GM21825 (cell line): ENCODE measurements around the gene GPR183.

Source experiments
- ATAC-seq: cut with Tn5 transposase; IDR thresholded peaks from one replicate; pipeline ENCODE4 v1.9.1; 2021; ENCODE audit warnings: mild to moderate bottlenecking, moderate library complexity; ENCODE audit not compliant: unreplicated experiment

GPR183 gene

DNA sequence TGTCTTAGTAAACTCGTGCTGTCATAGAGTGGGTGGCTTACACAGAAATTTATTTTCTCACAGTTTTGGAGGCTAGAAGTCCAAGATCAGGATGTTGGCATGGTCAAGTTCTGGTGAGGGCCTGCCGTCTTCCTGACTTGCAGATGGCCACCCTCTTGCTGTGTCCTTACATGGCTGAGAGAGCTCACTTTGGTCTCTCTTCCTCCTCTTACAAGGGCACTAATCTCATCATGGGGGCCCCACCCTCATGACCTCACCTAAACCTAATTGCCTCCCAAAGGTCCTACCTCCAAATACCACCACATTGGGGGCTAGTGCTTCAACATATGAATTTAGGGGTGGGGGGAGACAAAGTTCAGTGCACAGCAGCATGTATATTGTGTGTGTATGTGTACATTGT lies 34.7 kb downstream of the GPR183 start:
- no peak for ATAC-seq

DNA sequence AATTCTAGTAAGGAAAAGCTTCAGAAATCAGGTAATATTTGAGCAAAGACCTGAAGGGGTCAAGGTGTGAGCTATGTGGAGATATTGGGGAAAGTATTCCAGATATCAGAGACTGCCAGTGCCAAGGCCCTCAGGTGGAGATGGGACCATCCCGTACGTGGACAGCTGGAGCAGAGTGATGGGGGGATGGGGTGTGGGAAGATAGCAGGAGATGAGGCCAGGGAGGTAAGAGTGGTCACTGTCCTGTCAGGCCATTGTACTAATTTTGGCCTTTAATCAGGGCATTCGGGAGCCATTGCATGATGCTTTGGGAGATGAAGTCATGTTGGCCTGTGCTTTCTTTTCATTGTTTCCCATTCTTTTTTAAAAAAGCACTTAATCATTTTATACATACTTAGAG lies 36.0 kb downstream of the GPR183 start:
- no peak for ATAC-seq

DNA sequence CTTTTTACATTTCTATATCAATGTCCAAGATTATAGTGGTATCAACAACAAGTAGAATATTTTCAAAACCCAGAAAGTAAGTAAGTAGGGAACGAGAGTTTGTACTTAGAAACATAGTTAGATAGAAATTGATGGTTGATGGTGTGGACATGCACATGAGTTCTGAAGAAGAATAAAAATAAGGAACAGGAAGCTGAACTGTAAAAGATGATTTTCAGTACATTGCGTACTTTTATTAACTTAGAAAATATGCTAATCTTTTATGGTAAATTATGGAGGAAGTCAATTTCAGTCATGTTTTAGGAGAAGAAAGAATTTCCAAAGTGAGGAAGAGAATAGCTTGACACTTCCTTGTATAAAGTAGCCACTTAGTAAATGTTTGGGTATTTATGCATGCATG lies 36.7 kb downstream of the GPR183 start:
- no peak for ATAC-seq

DNA sequence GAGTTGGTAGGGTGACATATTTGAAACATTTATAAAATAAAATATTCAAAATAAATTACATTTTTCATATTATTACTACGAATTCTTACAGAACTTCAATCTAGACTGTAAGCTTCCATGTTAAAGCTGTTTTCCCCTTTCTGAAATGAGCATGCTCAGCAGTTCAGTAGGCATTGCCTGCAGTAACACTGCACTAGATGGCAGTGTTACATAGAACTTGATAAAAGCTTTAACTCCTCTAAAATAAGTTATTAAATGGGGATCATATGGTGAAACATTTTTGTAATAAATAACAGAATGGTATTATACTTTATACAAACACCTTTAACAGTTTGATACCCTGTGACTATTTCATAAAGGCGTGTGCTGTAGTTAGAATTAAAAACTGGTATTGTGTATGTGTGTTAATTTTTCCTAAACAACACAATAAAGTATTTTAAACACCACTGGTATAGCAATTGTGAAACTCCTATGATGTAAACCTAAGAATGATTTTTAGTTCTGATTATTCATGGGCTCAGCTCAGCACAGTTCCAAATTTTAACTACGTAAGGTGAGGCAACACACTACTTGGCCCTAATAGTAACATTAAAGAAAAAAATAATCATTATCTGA lies 37.5 kb downstream of the GPR183 start:
- peak; percentile 74 for ATAC-seq

DNA sequence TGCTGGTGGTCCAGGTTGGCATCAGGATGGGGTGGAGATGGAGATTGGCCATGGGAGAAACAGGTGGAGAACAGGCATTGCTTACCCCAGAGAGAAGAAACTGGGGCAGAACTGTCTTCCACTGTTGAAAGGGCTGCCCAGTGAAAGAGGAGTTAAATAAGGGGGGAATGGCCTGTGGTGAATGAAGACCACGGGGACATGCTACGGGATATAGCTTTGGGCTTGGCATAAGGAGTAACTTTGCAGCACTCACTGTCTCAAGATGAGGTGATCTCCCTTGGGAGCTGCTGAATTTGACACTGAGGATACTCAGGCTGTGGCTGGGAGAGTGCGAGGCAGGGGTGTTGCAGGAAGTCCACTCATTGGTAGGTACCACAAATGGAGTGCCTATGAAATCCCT lies 38.4 kb downstream of the GPR183 start:
- ATAC-seq: no peak

DNA sequence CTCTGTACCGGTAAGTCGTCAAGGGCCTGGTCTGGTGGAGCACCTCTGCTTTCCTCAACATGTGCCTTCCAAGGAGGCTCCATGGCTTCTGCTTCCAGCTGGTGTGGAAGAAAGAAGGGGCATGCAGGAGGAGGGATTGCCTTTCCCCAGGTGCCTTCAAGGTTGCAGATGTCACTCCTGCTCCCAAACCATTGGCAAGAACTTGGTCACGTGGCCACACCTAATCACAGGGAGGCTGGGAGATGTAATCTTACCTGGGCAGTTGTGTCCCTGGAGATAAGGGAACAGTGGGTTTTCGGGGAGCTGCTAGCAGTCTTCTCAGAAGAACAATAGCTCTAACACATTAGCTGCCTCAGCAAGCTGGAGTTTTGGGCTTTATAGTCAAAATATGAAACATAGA lies 39.3 kb downstream of the GPR183 start:
- ATAC-seq: no peak

DNA sequence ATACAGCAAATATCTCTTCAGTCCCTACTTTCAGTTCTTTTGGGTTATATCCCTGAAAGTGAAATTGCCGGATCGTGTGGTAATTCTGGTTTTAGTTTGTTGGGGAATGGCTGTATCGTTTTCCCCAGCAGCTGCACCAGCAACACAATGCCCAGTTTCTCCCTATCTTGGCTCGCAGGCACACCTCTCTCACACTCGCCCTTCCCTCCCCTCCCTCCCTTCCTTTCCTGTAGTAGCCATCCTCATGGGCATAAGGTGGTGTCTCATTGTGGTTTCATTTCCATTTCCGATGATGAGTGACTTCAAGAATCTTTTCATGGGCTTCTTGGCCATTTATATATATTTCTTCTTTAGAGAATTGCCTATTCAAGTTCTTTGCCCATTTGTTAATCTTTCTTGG lies 40.4 kb downstream of the GPR183 start:
- no peak for ATAC-seq

DNA sequence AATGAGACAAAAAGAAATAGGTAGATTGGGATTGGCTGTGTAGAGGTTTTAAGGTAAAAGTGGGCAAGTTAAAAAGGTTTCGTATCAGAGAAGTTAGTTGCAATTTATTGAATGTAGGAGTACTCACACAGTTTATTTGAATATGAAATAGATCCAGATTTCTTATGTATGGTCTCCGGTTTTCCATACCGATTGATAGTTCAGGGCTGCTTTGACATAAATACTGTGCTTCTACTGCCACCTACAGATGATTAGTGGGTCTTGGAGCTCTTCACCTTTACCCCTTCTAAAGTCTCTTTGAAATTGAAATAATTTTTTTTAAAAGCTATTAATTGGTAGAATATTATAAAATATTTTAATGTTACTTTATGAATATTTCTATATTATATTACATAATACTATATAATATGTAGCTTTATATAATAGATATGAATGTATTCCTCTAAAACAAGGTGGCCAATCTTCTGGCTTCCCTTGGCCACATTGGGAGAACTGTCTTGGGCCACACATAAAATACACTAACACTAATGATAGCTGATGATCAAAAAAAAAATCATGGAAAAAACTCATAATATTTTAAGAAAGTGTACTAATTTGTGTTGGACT lies 41.3 kb downstream of the GPR183 start:
- ATAC-seq: no peak

DNA sequence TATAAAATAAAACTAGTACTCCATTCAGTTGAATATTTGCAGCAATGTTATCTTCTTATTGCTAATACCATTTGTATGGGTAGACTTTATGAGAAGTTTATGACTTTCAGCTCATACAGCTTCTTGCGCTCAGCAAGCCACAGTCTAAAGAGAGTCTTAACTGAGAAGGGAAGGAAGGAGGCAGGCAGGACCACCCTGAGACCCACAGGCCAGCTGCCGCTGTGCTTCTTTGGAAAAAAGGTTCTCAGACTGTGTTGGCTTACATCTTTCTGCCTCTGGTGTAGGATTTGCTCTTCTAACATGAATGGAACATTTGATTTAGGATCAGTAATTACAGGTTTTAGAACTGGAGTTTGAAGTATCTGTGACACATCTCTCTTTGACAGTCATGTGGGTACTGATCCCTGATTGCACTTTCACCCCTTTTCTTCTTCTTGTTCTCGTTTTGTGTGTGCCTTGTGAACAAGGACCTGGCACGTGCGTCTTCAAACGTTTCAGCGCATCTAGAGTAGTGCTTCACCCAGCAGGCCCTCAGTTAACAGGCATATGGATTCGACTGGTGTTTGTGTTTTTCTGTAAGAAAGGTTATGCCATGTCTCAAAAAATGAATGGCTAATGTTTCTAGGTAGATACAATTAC lies 41.9 kb downstream of the GPR183 start:
- ATAC-seq: no peak

DNA sequence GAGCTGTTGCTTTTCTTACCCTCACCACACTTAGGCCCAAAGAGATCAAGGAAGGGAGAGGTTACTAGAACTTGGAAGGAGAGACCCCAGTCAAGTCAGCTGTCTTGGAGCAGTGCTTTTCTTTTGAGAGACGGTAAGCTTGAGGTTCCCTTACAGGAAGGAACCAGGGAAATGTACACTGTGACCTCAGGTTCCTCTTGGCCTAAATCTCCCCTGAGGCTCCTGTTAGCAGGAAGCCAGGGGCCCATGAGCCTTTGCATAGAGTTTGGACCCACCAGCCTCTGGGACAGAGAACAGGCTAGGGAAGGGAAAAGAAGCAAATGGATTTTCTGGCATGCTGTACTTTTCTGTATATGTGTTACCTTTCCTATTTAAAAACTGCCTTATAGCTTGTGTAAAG lies 43.1 kb downstream of the GPR183 start:
- ATAC-seq: no peak

DNA sequence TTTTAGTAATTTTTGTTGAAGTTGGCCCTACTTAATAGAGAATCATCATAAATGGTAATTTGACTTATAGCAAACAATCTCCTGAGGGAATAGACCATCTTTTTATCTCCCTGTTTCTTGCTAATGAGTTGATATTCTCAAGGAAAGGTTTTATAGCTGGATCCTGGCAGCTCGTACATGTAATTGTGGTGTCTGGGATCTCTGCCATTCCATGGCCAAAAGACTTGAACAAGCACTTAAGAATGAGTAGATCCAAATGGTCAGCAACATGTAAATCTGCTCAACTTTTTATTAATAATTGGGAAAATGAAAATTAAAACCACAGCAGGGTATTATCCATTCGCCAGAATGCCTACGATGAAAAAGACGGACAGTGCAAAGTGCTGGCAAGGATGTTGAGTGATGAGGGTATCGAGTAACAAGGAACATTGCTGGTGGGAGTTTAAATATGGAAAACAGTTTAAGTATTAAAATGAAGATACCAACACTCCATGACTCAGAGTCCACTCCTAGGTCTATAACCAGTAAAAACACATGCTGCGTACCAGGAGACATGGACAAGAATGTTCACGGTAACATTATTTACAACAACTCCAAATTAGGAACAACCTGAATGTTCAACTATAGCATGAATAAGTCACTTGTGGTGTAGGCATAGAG lies 43.9 kb downstream of the GPR183 start:
- no peak for ATAC-seq

DNA sequence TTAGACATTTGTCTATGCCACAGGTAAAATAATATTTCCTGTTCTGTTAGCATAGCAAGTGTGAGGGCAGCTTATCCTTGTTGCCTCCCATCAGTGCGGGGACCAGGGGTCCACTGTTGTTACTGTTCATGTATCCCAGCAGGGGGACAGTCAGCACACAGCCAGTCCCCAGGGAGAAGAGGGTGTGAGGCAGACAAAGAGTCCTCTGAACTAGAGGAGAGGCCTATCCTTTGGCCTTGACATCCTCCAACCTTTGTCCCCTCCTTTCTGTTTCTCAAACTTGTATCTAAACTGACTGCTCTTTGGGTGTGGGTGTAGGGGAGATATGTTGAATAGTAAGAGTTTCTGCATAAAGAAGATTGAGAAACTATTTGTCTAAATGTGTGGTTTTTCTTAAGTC lies 46.1 kb downstream of the GPR183 start:
- no peak for ATAC-seq

DNA sequence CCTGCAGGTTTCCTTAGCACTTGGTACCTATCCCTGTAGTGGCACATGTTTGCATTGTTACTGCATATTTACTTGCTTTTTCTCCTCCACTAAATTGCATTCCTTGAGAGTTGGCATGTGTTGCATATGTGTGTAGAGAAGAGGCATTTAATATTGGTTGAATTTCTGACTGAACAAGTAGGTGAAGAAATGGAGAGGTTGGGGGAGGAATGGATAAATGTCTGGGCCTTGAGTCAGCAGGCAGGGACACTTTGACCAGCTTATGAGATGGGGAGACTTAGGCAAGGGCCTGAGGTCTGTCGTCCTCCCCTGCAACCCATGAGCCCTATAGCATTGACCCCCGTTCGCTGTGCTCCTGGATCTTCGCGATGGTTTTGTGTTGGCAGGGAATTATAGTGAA lies 47.0 kb downstream of the GPR183 start:
- no peak for ATAC-seq

DNA sequence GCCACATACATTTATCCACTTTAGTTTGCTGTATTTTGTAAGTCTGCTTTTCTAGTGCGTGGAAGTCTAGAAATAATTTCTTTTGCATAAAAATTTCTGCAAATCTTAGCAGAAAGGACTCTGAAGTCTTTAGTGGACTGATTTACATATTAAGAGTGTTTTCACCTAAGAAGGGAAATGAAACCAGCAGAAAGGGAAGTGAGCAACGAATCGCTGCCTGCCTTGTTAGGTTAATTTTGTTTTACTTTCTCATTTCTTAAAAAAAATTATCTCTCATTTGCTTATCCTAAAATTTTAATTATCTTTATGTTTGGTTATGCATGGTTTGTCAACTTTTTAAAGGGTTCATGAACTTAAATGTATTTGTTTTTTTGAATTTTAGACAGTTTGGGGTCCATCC lies 48.3 kb downstream of the GPR183 start:
- peak; percentile 64 for ATAC-seq

DNA sequence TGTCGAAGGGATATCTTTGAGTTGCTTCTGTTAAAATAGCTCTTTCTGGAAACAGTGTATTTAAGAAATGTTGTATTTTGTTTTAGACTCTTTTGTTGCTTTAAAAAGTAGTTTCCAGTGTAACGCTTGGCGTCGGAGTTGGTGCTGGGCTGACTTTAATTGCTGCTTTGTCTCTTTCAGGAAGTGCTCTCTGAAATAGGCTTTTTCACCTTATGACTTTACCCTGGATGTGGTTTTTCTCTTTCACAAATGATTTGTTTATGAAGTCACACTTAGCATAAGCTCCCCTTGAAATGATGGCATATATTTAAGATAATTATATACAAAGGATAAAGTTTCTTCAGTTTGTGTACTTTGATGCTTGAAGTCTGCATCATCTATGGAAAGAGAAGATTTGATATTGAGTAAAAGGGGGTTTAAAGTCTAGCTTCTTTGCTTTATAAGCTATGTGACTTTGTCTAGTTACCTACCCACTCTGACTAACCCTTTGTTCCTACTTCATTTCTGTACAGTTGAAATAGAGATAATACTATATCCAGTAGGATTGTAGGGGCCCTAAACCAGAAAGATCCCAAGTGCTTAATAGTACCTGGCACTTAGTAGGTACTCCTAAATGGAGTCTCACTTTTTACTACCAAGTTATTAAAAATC lies 48.9 kb downstream of the GPR183 start, which contains the start of gene GPR18:
Gene GPR18, minus strand, starts transcription at position 170 of the 651 bp plus-strand sequence. CDS start 2,507 bp downstream, outside the sequence.
- peak; percentile 91 for ATAC-seq

DNA sequence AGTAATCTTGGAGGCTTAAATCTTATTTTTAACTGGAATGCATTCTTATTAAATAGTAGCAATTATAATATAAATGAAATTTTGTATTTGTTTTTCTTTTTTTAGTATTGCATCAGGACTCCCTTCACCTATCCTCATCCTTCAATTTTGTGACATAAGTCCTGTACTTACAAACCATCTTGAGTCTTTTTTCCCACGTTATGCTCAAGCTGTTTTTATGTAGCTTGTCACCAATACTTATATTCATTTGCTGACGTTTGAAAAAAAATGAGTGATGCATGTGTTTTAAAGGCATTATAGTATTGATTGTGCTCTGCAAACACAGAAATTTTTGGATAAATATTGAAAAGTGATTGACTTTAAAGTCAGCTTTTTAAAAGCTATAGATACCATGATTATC lies 49.9 kb downstream of the GPR183 start:
- no peak for ATAC-seq

DNA sequence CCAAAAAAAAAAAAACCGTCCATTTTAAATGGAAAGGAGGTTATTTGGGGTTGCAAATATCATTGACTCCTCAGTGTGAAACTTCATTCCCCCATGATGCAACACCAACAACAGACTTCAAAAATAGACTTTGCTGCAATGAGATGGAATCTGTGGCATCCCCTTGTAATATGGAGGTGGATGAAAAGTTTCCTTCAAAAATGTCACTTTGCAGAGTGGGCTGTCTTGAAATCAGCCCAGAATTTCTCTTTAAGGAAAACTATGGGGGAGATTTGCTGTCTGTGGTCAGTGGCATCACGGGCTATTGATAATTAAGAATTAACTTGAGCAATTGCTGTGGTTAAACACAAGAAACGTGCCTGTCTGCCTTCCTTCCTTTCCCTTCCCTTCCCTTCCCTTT lies 50.5 kb downstream of the GPR183 start:
- no peak for ATAC-seq

DNA sequence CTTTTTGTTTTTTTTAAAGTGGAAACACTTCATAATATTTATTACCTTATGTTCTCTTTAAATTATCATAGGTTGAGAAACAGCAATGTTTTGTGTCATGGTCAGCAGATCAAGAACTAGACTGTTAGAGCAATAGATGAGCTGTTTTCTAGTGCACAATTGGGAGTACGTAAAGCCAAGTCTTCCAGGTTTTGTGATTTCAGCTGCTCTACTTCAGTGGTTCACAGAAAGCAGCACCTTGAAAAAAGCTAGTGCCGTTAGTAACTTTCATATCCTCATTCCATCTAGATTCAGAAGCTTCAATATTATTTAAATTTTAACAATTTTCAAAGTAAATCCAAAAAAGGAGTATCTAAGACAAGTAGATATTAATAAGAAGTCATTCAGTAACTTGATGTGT lies 50.9 kb downstream of the GPR183 start:
- ATAC-seq: no peak

DNA sequence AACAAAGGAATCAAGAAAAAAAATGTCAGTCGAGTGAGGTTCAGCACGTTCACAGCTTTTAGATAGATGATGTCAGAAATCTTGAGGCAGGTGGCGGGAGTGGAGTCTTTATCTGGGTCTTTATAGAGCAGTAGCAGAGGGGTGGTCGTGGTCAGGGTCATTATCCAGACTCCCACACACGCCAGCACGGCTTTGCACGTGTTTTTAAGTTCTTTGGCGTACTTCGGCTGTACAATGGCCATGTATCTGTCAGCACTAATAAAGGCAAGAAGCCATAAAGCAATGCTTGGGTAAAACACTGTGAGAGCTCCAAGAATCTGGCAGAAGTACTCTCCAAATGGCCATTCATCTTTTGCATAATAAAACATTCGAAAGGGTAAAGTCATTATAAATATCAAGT lies 51.9 kb downstream of the GPR183 start:
- no peak for ATAC-seq

DNA sequence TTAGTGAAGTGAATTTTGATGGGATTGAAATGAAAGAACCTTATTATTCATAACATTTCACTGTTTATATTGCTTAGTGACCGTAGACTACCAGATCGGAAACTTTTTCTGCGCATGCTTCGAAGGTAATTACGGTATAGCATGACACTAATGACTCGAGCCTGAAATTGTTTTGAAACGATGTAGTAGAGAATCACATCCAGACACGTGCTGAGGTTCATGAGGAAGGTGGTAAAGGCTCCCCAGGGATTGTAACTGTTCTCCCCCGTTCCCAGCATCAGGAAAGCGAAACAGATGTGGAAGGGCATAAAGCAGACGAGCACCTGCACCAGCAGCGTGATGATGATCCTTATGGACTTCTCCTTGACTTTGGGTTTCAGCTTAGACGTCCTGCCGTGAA lies 52.4 kb downstream of the GPR183 start:
- no peak for ATAC-seq

DNA sequence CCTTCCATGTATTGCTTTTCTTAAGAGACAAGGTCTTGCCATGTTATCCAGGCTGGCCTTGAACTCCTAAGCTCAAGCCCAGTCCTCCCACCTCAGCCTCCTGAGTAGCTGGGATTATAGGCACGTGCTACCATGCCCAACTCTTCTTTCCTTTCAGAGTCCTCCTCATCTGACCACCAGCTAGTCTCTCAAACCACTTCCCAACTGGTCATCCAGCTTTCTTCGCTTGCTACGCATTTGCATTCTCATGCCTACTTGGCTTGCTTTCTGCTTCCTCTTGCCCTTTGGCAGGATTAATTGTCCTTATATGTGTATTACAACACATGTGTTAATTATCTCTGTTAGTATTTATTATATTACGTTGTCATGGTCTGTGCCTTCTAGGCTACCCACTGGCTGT lies 55.3 kb downstream of the GPR183 start:
- no peak for ATAC-seq
